Measurements from ENCODE around the gene DOCK4. TPM values are rescaled to one million over a fixed set of nuclear protein-coding genes. Genes with fewer than 3 reads are reported as not detected.

Gene DOCK4
- total and polyA plus RNA-seq, 2 of the 8 experiments (the other 6 are each of a cell fraction or from before 2014, with no cell fraction given), result 5.1 to 23.6 TPM

DNA sequence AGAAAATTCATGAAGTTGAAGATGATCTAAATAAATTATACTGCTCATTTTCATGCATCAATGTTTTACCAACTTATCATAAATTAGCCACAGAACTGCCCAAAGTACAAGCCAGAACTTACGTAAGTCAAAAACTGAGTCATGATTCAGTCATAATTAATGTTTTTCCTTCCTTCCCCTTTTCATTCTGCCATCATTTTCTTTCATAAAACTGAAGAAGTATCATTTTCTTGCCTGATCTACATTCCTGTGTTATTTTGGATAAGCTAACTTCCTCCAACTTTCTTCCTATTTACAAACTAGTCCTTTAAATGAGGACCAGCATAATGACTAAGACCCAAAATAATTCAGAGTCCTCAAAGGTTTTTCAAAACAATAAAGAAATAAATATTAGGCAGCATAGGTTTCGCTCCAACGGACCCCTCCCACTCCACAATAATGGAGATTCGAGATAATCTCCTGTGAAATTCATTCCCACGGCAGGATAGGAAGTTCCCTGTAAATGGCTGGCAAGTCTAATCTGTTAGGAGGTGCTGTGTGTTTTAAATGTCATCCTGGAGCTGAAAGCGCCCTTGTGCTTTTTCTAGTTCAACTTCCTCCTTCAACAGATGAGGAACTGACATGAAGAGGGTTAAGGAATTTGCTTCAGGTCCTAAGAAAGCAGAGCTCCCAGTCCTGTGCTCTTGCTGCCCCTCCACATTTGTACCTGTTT lies 218.9 kb downstream of the DOCK4 start (continued):
- TF ChIP-seq, protein P1, sequence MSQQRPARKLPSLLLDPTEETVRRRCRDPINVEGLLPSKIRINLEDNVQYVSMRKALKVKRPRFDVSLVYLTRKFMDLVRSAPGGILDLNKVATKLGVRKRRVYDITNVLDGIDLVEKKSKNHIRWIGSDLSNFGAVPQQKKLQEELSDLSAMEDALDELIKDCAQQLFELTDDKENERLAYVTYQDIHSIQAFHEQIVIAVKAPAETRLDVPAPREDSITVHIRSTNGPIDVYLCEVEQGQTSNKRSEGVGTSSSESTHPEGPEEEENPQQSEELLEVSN (IDR thresholded peaks at IDR 0.05), result no peak
- TF ChIP-seq RBBP5 (IDR thresholded peaks at IDR 0.05; ENCODE audit: borderline replicate concordance, low read depth, low read length), result no peak

Data from H1 (cell line).